ENCODE data around the gene SLC7A4. TPM values are rescaled to one million over a fixed set of nuclear protein-coding genes. Genes with fewer than 3 reads are reported as not detected.

The SLC7A4 gene
- total and polyA plus RNA-seq, 10 of the 15 experiments (the other 5 are each of a cell fraction or from before 2014, with no cell fraction given), result 0.06 to 0.25 (median 0.14) TPM; not detected in 6

DNA sequence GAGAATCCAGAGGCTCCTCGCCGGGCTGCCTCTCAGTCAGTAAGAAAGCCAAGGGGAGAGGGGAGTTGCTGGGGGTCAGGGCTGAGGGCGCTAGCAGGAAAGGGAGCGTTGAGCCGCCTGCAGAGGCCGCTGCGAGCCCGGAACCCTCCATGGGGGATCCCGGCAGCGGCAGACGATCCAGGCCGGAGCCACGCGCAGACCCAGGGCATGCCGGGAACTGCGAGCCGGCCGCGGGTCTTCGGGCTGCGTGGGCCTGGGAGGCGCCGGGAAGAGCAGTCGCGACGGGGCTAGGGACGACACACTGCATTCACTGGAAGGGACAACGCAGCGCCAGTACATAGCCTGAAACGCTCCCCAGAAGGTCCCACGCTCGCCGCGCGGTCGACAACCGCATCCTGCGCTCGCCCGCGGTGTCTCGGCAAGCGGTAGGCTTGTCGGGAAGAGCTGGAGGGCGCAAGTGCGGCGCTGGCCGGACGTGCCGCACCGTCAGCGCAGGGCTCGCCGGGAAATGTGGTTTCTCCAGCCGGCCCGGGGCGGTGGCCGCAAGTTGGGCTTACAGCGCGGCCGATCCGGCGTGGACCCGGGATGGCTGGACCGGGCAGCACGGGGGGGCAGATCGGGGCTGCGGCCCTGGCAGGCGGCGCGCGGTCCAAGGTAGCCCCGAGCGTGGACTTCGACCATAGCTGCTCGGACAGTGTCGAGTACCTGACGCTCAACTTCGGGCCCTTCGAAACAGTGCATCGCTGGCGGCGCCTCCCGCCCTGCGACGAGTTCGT lies 50.4 kb downstream of the SLC7A4 start, which contains the start of gene LZTR1 (continued):
- TF ChIP-seq, protein P1, sequence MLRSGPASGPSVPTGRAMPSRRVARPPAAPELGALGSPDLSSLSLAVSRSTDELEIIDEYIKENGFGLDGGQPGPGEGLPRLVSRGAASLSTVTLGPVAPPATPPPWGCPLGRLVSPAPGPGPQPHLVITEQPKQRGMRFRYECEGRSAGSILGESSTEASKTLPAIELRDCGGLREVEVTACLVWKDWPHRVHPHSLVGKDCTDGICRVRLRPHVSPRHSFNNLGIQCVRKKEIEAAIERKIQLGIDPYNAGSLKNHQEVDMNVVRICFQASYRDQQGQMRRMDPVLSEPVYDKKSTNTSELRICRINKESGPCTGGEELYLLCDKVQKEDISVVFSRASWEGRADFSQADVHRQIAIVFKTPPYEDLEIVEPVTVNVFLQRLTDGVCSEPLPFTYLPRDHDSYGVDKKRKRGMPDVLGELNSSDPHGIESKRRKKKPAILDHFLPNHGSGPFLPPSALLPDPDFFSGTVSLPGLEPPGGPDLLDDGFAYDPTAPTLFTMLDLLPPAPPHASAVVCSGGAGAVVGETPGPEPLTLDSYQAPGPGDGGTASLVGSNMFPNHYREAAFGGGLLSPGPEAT (IDR thresholded peaks at IDR 0.05; ENCODE audit: low read depth), result peak; percentile 78
- TF ChIP-seq, protein P2, sequence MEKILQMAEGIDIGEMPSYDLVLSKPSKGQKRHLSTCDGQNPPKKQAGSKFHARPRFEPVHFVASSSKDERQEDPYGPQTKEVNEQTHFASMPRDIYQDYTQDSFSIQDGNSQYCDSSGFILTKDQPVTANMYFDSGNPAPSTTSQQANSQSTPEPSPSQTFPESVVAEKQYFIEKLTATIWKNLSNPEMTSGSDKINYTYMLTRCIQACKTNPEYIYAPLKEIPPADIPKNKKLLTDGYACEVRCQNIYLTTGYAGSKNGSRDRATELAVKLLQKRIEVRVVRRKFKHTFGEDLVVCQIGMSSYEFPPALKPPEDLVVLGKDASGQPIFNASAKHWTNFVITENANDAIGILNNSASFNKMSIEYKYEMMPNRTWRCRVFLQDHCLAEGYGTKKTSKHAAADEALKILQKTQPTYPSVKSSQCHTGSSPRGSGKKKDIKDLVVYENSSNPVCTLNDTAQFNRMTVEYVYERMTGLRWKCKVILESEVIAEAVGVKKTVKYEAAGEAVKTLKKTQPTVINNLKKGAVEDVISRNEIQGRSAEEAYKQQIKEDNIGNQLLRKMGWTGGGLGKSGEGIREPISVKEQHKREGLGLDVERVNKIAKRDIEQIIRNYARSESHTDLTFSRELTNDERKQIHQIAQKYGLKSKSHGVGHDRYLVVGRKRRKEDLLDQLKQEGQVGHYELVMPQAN (conservative IDR thresholded peaks at IDR 0.05), result peak; percentile 72; the same call in 1 of the 2 replicates
- TF ChIP-seq RCOR1 (conservative IDR thresholded peaks at IDR 0.05; ENCODE audit: low read depth, low read length) (no peak), RAD51 (IDR thresholded peaks at IDR 0.05) (no peak), DPF2 (IDR thresholded peaks at IDR 0.05) (peak; percentile 84; the same call in 1 of the 2 replicates), RBBP5 (conservative IDR thresholded peaks at IDR 0.05) (no peak), FOS (IDR thresholded peaks at IDR 0.05; ENCODE audit: borderline replicate concordance, extremely low read depth, insufficient read length) (no peak), ZNF217 (IDR thresholded peaks at IDR 0.05) (no peak), EP300 (IDR thresholded peaks at IDR 0.05; ENCODE audit: borderline replicate concordance in 1 of 2, control insufficient read depth in 1 of 2, low read depth in 2 of 2, low read length in 2 of 2) (no peak), ESRRA (IDR thresholded peaks at IDR 0.05; ENCODE audit: low read length) (no peak), GATAD2B (conservative IDR thresholded peaks at IDR 0.05; ENCODE audit: low read depth) (peak; percentile 92), ZNF207 (IDR thresholded peaks at IDR 0.05; ENCODE audit: borderline replicate concordance) (peak; percentile 92), ZNF622 (IDR thresholded peaks at IDR 0.05) (no peak), CREB1 (IDR thresholded peaks at IDR 0.05; ENCODE audit: low read depth) (peak; percentile 80), HDAC6 (IDR thresholded peaks at IDR 0.05; ENCODE audit: unreplicated experiment) (no peak)
- TF ChIP-seq, protein P3, sequence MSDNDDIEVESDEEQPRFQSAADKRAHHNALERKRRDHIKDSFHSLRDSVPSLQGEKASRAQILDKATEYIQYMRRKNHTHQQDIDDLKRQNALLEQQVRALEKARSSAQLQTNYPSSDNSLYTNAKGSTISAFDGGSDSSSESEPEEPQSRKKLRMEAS (IDR thresholded peaks at IDR 0.05; ENCODE audit: low read depth, low read length), result peak; percentile 43; the same call in 1 of the 2 replicates

Measured in GM12878 (cell line).